Aorta (tissue), 5 donors: ENCODE data around the gene ERH. TPM values are rescaled to one million over a fixed set of nuclear protein-coding genes. Genes with fewer than 3 reads are reported as not detected.

Experiments used
- ATAC-seq: fragments of 200-7000 bp; cut with Tn5 transposase; one replicate; pipeline ENCODE4 v1.9.1; 2022; ENCODE audit warnings: moderate library complexity; ENCODE audit not compliant: low FRiP score
- DNase-seq, 2 donors: peaks; one replicate each; pipeline ENCODE4 v3.0.0-alpha.2; 2020
- H3K27ac ChIP-seq, 2 donors: one replicate each; pipeline ENCODE4 v1.5.1; 2013; ENCODE audit warnings: low read length in 2 of 2, mild to moderate bottlenecking in 2 of 2, moderate library complexity in 2 of 2, control low read depth in 1 of 2, inconsistent platforms in 1 of 2, low read depth in 1 of 2
- H3K27me3 ChIP-seq, 2 donors: one replicate each; pipeline ENCODE4 v1.6.1; 2013; ENCODE audit warnings: control low read depth in 1 of 2, low read length in 1 of 2, mild to moderate bottlenecking in 1 of 2, moderate library complexity in 1 of 2; ENCODE audit not compliant: insufficient read depth in 2 of 2, control insufficient read depth in 1 of 2
- H3K36me3 ChIP-seq, 2 donors: one replicate each; pipeline ENCODE4 v1.6.1; 2013; ENCODE audit warnings: control low read depth in 1 of 2, low read length in 1 of 2, mild to moderate bottlenecking in 1 of 2; ENCODE audit not compliant: insufficient read depth in 2 of 2, control insufficient read depth in 1 of 2
- H3K4me1 ChIP-seq, 2 donors: one replicate each; pipeline ENCODE4 v1.6.1; 2013; ENCODE audit warnings: low read length in 2 of 2, control low read depth in 1 of 2, mild to moderate bottlenecking in 1 of 2, moderate library complexity in 1 of 2; ENCODE audit not compliant: insufficient read depth in 2 of 2, control insufficient read depth in 1 of 2
- H3K4me3 ChIP-seq, 2 donors: one replicate each; pipeline ENCODE4 v1.5.1; 2013; ENCODE audit warnings: low read length in 2 of 2, control low read depth in 1 of 2, mild to moderate bottlenecking in 1 of 2
- H3K9me3 ChIP-seq: one replicate; pipeline ENCODE4 v1.6.1; 2013; ENCODE audit warnings: mild to moderate bottlenecking, low read length; ENCODE audit not compliant: control insufficient read depth
- WGBS, 2 donors: extraction: QIAGEN DNeasy Blood & Tissue Kit; methylation state at CpG; one replicate each; pipeline ENCODE4 v1.1.7; 2013; 5-methylcytosine and 5-hydroxymethylcytosine counted together
- intact Hi-C, 2 donors: fragments of 100-400 bp; cut with DNase I; formaldehyde crosslinking; loops; one replicate each; pipeline versions ENCODE4 v1.14.2 to v1.15.0; 2022
- polyA plus RNA-seq, 2 donors: library from polyadenylated mRNA; stranded (reverse); fragments of 200-250 nt; gene quantifications; one replicate each; pipeline ENCODE4 v1.2.3, GENCODE V29; 2013
- total RNA-seq, 2 donors: library from RNA; stranded (reverse); fragmentation: NEBNext Ultra II Directional; extraction: Animal tissue kit (Norgen Biotek cat#: 25700); gene quantifications; one replicate each; pipeline ENCODE4 v1.2.1, GENCODE V29; 2021
- donor health status: healthy with polysubstance abuse.
- donor health status: Bipolar disorder and iron deficiency.
- donor health status: DM: no; HTN: no; CAD: no.
- donor health status: DM: no; HTN: no; CAD: no.
- donor health status: DM: yes; HTN: yes; CAD: no.

Gene ERH
- total and polyA plus RNA-seq, 4 donors = 99.0 to 136 (median 117) TPM

DNA sequence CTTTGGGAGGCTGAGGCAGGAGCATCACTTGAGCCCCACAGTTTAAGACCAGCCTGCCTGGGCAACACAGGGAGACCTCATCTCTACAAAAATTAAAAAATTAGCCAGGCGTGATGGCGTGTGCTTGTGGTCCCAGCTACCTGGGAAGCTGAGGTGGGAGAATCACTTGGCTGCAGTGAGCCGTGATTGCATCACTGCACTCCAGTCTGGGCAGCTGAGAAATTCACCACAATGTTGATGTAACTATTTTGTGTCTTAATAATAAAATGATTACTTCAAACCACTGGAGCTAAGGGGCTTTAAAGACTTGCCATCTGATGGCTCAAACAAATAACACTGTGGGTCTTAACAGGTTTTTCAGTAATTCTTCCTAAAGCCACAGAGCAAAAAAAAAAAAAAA lies 10.8 kb downstream of the ERH start:
- 77 to 83% methylated on average over 3 of the region's 3 CpGs for WGBS, 2 donors
- H3K36me3 ChIP-seq = peaks cover 3 to 4% of the 10 kb centered on the region in 2 donors

GRCh38 chr14:69378274-69378673 lies 19.8 kb downstream of the ERH start:
- WGBS, 2 donors = 91 to 95% methylated on average over 2 of the region's 2 CpGs
- no peaks in the 10 kb centered on the region for H3K4me1 ChIP-seq
- H3K4me3 ChIP-seq = no peak overlapping the region
- H3K9me3 ChIP-seq = no peaks in the 10 kb centered on the region
- peaks cover 2 to 12% of the 10 kb centered on the region in 2 donors for H3K36me3 ChIP-seq
- DNase-seq (no peak), ATAC-seq (no peak)
- no peaks in the 10 kb centered on the region for H3K27me3 ChIP-seq
- intact Hi-C loops = no loop called here
- H3K27ac ChIP-seq = no peak overlapping the region

More for the DNA sequence above, 10.8 kb downstream of the ERH start:
- Histone ChIP-seq H3K27ac (no peak overlapping the region), H3K4me3 (no peak overlapping the region), H3K4me1 (no peaks in the 10 kb centered on the region), H3K9me3 (no peaks in the 10 kb centered on the region), H3K27me3 (no peaks in the 10 kb centered on the region)
- DNase-seq (no peak), ATAC-seq (no peak)
- intact Hi-C loops = no loop called here

- no peak overlapping the region for H3K27ac ChIP-seq
- no peaks in the 10 kb centered on the region for H3K9me3 ChIP-seq
- ATAC-seq (no peak), DNase-seq (no peak)
- H3K36me3 ChIP-seq = peaks cover 2 to 12% of the 10 kb centered on the region in 2 donors
- no peak overlapping the region for H3K4me3 ChIP-seq
- H3K27me3 ChIP-seq = no peaks in the 10 kb centered on the region
- intact Hi-C loops = no loop called here
- no peaks in the 10 kb centered on the region for H3K4me1 ChIP-seq
Observed at GRCh38 chr14:69376439-69376838, 21.7 kb downstream of the ERH start.

DNA sequence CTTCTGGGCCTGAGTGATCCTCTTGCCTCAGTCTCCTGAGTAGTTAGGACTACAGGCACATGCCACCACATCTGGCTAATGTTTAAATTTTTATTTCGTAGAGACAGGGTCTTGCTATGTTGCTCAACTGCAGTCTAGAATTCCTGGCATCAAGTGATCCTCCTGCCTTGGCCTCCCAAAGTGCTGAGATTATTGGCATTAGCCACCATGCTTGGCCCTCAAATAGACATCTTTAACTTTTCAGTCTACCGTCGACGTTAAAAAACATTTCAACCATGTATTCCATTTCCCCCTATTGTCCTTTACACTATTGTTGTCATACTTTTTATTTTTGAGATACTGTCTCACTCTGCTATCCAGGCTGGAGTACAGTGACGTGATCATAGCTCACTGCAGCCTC lies 22.4 kb downstream of the ERH start:
- H3K4me1 ChIP-seq = no peaks in the 10 kb centered on the region
- peaks cover 2 to 12% of the 10 kb centered on the region in 2 donors for H3K36me3 ChIP-seq
- H3K4me3 ChIP-seq = no peak overlapping the region
- intact Hi-C loops = no loop called here
- no peaks in the 10 kb centered on the region for H3K9me3 ChIP-seq
- H3K27me3 ChIP-seq = no peaks in the 10 kb centered on the region
- ATAC-seq (no peak), DNase-seq (no peak)
- 95 to 97% methylated on average over 5 of the region's 5 CpGs for WGBS, 2 donors
- no peak overlapping the region for H3K27ac ChIP-seq

- Histone ChIP-seq H3K36me3 (peaks cover 2 to 12% of the 10 kb centered on the region in 2 donors), H3K4me3 (no peak overlapping the region), H3K9me3 (no peaks in the 10 kb centered on the region), H3K27me3 (no peaks in the 10 kb centered on the region), H3K4me1 (no peaks in the 10 kb centered on the region), H3K27ac (no peak overlapping the region)
- DNase-seq (no peak), ATAC-seq (no peak)
- intact Hi-C loops = no loop called here
- WGBS, 2 donors = 96 to 98% methylated on average over 3 of the region's 3 CpGs
Observed at GRCh38 chr14:69375182-69375581, 22.9 kb downstream of the ERH start.

- H3K4me3 ChIP-seq = no peak overlapping the region
- intact Hi-C loops = no loop called here
- H3K27ac ChIP-seq = no peak overlapping the region
- ATAC-seq = no peak
- peaks cover 2 to 12% of the 10 kb centered on the region in 2 donors for H3K36me3 ChIP-seq
- DNase-seq = no peak
- H3K27me3 ChIP-seq = no peaks in the 10 kb centered on the region
- H3K9me3 ChIP-seq = no peaks in the 10 kb centered on the region
- no peaks in the 10 kb centered on the region for H3K4me1 ChIP-seq
Observed at GRCh38 chr14:69374235-69374634, 23.9 kb downstream of the ERH start.

GRCh38 chr14:69373104-69373503 lies 25.0 kb downstream of the ERH start:
- H3K9me3 ChIP-seq = no peaks in the 10 kb centered on the region
- H3K27me3 ChIP-seq = no peaks in the 10 kb centered on the region
- no peak for ATAC-seq
- H3K4me3 ChIP-seq = no peak overlapping the region
- no peaks in the 10 kb centered on the region for H3K4me1 ChIP-seq
- intact Hi-C loops = no loop called here
- no peak for DNase-seq
- H3K36me3 ChIP-seq = peaks cover 2 to 12% of the 10 kb centered on the region in 2 donors
- WGBS, 2 donors = 48 to 100% methylated on average over 1 of the region's 1 CpG
- no peak overlapping the region for H3K27ac ChIP-seq

- no peak overlapping the region for H3K4me3 ChIP-seq
- H3K36me3 ChIP-seq = peaks cover 2 to 12% of the 10 kb centered on the region in 2 donors
- no peaks in the 10 kb centered on the region for H3K27me3 ChIP-seq
- ATAC-seq (no peak), DNase-seq (no peak)
- H3K4me1 ChIP-seq = no peaks in the 10 kb centered on the region
- H3K27ac ChIP-seq = no peak overlapping the region
- intact Hi-C loops = no loop called here
- WGBS, 2 donors = 96 to 100% methylated on average over 3 of the region's 3 CpGs
- no peaks in the 10 kb centered on the region for H3K9me3 ChIP-seq
Observed at GRCh38 chr14:69372146-69372545, 26.0 kb downstream of the ERH start.

DNA sequence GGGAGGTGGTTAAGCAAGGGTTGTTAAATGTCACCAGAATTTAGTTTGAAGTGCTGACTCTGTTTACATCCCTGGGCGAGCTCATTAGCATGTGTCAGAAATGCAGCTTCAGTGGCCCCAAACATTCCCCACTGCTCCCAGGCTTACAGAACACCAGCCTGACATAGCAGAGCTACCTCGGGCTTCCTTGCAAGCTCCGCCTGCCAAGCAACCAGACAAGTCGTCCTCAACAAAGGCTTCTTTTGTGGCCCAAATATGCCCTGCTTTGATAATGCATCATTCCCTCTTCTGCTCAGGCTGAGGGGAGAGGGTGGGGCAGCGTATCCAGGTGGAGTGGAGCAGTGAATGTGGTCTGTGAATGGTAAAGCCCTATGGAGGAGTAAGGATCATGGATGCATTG lies 28.0 kb downstream of the ERH start:
- DNase-seq (no peak), ATAC-seq (no peak)
- H3K4me1 ChIP-seq = no peaks in the 10 kb centered on the region
- no peak overlapping the region for H3K4me3 ChIP-seq
- H3K36me3 ChIP-seq = peaks cover 0 to 4% of the 10 kb centered on the region in 2 donors
- WGBS, 2 donors = 55 to 57% methylated on average over 5 of the region's 5 CpGs
- intact Hi-C loops = no loop called here
- no peaks in the 10 kb centered on the region for H3K27me3 ChIP-seq
- no peaks in the 10 kb centered on the region for H3K9me3 ChIP-seq
- no peak overlapping the region for H3K27ac ChIP-seq
